Measurements from ENCODE around the gene IER5.

IER5 gene

DNA sequence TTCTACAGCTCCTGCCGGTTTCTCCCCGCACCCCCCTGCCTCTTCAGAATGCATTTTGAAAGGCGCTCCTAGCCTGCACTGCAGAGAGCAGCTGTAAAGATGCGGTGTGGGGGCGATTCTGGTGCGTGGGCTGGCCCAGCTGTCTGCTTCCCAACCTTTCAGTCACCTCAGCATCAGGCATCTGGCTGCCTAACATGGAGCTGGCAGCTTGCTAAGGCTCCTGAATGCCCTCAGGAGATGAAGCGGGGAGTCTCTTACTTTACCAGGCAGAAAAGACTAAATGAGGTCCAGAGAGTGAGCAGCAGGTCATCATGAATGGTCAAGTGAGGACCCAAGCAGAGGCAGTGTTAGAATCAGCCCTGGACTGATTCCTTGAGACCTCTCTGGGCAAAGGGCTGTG is 8.7 kb downstream of the IER5 start:
- Mint-ChIP-seq H3K36me3 (ENCODE audit: low read depth) (peaks cover 4% of the 10 kb centered on the region), H3K9me3 (no peaks in the 10 kb centered on the region), H3K4me1 (peaks cover 90% of the 10 kb centered on the region), H3K27ac (peak overlapping the region; percentile 87 to 99 (median 98)), H3K27me3 (ENCODE audit: low read depth) (no peaks in the 10 kb centered on the region), H3K4me3 (peak overlapping the region in 2 of 3 experiments; percentile 27 to 60)
- TF ChIP-seq, protein P1, sequence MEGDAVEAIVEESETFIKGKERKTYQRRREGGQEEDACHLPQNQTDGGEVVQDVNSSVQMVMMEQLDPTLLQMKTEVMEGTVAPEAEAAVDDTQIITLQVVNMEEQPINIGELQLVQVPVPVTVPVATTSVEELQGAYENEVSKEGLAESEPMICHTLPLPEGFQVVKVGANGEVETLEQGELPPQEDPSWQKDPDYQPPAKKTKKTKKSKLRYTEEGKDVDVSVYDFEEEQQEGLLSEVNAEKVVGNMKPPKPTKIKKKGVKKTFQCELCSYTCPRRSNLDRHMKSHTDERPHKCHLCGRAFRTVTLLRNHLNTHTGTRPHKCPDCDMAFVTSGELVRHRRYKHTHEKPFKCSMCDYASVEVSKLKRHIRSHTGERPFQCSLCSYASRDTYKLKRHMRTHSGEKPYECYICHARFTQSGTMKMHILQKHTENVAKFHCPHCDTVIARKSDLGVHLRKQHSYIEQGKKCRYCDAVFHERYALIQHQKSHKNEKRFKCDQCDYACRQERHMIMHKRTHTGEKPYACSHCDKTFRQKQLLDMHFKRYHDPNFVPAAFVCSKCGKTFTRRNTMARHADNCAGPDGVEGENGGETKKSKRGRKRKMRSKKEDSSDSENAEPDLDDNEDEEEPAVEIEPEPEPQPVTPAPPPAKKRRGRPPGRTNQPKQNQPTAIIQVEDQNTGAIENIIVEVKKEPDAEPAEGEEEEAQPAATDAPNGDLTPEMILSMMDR (IDR thresholded peaks at IDR 0.05; ENCODE audit: unreplicated experiment in 3 of 3): no peak

DNA sequence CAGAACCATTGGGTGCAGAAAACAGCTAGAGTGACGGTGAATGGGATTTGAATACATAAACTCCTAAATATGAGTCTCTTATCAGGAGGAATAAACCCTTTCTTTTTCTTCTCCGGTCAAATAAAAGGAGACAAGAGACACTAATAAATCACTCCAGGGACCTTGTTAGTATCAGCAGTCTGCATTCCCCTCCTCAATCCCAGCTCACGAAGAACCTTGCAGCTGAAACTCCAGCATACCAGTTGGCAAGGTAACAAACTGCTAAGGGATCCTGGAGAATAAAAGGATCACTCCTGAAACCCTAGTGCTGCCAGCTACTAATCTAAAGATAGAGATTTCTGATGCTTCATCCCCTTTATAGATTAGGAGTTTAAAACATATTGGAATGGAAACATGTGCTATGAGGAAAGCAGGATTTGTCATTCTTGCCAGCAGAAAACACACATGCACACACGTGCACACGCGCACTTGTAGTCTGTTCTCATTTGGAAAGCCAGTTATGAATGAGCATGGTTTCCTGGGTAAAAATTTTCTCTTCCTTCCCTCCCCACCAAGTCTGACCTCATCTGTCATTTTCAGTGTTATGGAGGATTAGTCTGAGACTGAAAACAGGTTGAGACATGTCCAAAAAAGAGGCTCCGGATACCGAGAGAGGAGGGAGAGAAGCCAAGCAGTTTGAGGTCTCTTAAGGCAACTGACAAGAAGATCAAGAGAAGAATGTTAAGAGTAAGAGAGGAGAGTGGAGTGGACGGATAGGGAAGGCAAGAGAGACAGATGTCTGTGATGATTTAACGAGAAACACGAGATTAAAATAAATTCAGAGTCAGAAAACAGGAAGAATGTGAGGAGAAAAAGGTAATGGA is 10.9 kb downstream of the IER5 start:
- no peaks in the 10 kb centered on the region for H3K9me3 Mint-ChIP-seq
- H3K27me3 Mint-ChIP-seq (ENCODE audit: low read depth): no peaks in the 10 kb centered on the region
- H3K36me3 Mint-ChIP-seq (ENCODE audit: low read depth): no peaks in the 10 kb centered on the region
- H3K4me3 Mint-ChIP-seq: peak overlapping the region; percentile 5 to 56 (median 6)
- peaks cover 99% of the 10 kb centered on the region for H3K4me1 Mint-ChIP-seq
- peak overlapping the region; percentile 53 to 89 (median 81) for H3K27ac Mint-ChIP-seq
- TF ChIP-seq, protein P1 (IDR thresholded peaks at IDR 0.05; ENCODE audit: unreplicated experiment in 3 of 3): no peak

DNA sequence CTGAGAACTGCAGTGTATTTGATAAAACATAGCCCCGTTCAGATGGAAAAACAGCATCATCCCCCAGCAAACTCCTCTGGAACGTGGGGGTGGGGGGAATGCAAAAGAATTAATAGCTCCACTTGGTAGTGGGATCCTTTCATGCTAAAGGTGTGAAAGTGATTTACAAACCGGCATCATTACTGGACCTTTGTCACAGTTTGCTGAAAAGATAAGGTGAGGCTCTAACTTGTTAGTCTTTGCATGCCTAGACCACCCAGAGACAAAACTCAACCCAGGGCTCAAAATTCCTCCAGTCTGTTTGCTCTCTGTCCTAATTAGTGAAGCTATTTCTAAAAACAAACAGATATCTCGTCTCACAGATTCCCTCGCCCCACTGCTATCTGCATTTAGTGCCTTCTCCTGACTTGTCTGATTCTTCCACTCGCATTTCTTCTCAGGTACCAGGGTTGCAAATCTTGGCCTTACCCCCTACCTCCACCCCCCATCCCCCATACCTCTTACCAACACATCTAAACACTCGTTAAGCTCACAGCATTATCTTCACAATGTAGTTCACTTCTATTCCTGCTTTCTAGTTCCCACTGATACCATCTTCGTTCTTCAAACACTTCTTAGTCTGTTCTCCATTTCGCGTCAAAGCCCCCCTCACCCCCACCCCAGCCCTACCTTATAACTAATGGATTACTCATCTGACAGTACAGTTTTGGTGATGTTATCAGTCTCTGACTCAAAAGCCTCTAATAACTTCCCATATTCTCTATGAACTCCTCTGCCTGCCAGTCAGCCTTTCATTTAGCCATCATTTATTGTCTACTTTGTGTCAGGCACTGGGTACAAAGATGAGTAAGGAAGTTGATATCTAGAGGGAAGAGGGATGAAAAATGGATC is 11.8 kb downstream of the IER5 start:
- H3K4me3 Mint-ChIP-seq: peak overlapping the region; percentile 7 to 56 (median 52)
- TF ChIP-seq, protein P1 (IDR thresholded peaks at IDR 0.05; ENCODE audit: unreplicated experiment in 3 of 3): no peak
- peaks cover 93% of the 10 kb centered on the region for H3K4me1 Mint-ChIP-seq
- H3K36me3 Mint-ChIP-seq (ENCODE audit: low read depth): no peaks in the 10 kb centered on the region
- H3K27ac Mint-ChIP-seq: peak overlapping the region; percentile 53 to 89 (median 81)
- H3K27me3 Mint-ChIP-seq (ENCODE audit: low read depth): no peaks in the 10 kb centered on the region
- H3K9me3 Mint-ChIP-seq: no peaks in the 10 kb centered on the region

DNA sequence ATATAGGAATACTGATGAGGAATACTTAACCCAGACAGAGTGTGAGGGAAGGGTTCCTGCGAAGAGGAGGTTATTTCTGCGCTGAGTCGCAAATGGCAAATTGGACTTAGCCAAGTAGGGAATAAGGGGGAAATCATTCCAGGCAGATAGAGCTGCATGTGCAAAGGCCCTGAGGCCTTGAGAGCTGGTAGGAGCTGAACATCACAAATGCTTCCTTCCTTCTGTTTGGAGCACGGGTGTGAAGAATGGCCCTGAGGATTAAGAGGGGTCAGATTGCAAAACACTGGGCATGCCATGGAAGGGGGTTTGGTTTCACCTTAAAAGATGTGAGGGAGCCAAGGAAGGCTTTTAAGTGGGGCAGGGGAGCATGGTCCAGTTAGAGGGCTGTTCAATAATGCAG is 12.4 kb downstream of the IER5 start:
- Mint-ChIP-seq H3K27ac (peak overlapping the region; percentile 53 to 89 (median 81)), H3K36me3 (ENCODE audit: low read depth) (no peaks in the 10 kb centered on the region), H3K4me1 (peaks cover 90% of the 10 kb centered on the region), H3K4me3 (peak overlapping the region; percentile 7 to 52 (median 26)), H3K27me3 (ENCODE audit: low read depth) (no peaks in the 10 kb centered on the region), H3K9me3 (no peaks in the 10 kb centered on the region)
- TF ChIP-seq, protein P1 (IDR thresholded peaks at IDR 0.05; ENCODE audit: unreplicated experiment in 3 of 3): no peak

DNA sequence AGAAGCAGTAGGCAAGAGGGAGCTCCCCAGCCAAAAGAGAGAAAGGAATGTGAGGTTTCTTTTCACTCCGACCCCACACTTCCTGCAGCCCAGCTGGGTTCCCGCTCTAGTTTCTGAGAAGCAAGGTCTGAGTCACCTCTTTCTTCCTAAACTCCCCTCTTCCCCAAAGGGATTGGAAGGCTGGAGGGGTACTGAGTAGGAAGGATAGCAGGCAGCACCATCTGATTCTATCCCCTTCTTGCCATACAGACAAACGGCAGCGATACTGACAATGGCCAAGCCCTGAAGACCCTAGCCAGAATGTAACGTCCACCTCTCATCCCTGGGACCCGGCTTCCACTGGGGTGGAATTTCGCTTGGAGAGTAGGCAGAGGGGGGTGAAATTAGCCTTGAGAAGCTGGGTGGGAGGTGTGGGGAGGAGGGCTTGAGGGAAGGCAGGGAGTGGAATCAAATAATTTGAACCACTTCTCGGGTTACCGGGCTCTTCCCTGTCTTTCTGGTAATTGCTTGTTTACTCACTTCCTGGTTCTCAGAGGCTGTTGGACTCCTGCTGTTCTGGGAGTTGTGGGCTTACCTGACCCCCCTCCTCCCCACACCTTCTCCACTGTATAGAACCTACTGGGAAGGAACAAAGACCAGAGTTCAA is 13.2 kb downstream of the IER5 start:
- Mint-ChIP-seq H3K4me3 (peak overlapping the region; percentile 36 to 65 (median 41)), H3K27ac (peak overlapping the region; percentile 53 to 89 (median 81)), H3K4me1 (peaks cover 87% of the 10 kb centered on the region), H3K27me3 (ENCODE audit: low read depth) (no peaks in the 10 kb centered on the region), H3K9me3 (no peaks in the 10 kb centered on the region), H3K36me3 (ENCODE audit: low read depth) (no peaks in the 10 kb centered on the region)
- TF ChIP-seq, protein P1 (IDR thresholded peaks at IDR 0.05; ENCODE audit: unreplicated experiment in 3 of 3): no peak

Measured in nephron (organoid).